Upper lobe of left lung (tissue), 6 donors: Measurements from ENCODE around the gene IL6R. TPM values are rescaled to one million over a fixed set of nuclear protein-coding genes. Genes with fewer than 3 reads are reported as not detected.

Experiments used
- ATAC-seq, 2 donors: fragments of 200-7000 bp; cut with Tn5 transposase; one replicate each; pipeline ENCODE4 v1.9.1; 2022; ENCODE audit warnings: mild to moderate bottlenecking in 2 of 2, moderate library complexity in 2 of 2; ENCODE audit not compliant: low FRiP score in 2 of 2
- DNase-seq, 2 donors: peaks; one replicate each; pipeline ENCODE4 v3.0.0-alpha.2; 2019 to 2020
- H3K27ac ChIP-seq, 4 donors: fragments of 200-600 bp; sonication (generic); one replicate each; pipeline ENCODE4 v1.5.1; 2016 to 2019
- H3K27me3 ChIP-seq, 4 donors: fragments of 200-600 bp; sonication (generic); one replicate each; pipeline ENCODE4 v1.5.1; 2017 to 2019
- H3K36me3 ChIP-seq, 4 donors: fragments of 200-600 bp; sonication (generic); one replicate each; pipeline ENCODE4 v1.5.1; 2016 to 2019
- H3K4me1 ChIP-seq, 4 donors: fragments of 200-600 bp; sonication (generic); one replicate each; pipeline ENCODE4 v1.5.1; 2018 to 2019
- H3K4me3 ChIP-seq, 4 donors: fragments of 200-600 bp; sonication (generic); one replicate each; pipeline ENCODE4 v1.5.1; 2017 to 2019; ENCODE audit warnings: mild to moderate bottlenecking in 2 of 4, moderate library complexity in 1 of 4
- H3K9me3 ChIP-seq, 4 donors: fragments of 200-600 bp; sonication (generic); one replicate each; pipeline ENCODE4 v1.5.1; 2018 to 2019
- CTCF ChIP-seq, 6 experiments: fragments of 450-650 bp in 4 of 6; fragments of 200-600 bp in 2 of 6; sonication (generic) in 2 of 6; IDR thresholded peaks; one replicate each; pipeline ENCODE4 v1.5.1; 2016 to 2019; ENCODE audit warnings: antibody characterized with exemption in 6 of 6
- EP300 ChIP-seq, 4 donors: sonication (generic); formaldehyde crosslinking; IDR thresholded peaks; one replicate each; pipeline ENCODE4 v1.5.1; 2017; ENCODE audit warnings: antibody characterized with exemption in 4 of 4, control low read depth in 2 of 4
- POLR2A ChIP-seq, 4 donors: fragments of 450-650 bp; IDR thresholded peaks; one replicate each; pipeline ENCODE4 v1.5.1; 2016 to 2017; ENCODE audit warnings: antibody characterized with exemption in 4 of 4, mild to moderate bottlenecking in 2 of 4
- POLR2AphosphoS5 ChIP-seq, 2 donors: sonication (generic); formaldehyde crosslinking; IDR thresholded peaks; one replicate each; pipeline ENCODE4 v1.5.1; 2017; ENCODE audit warnings: antibody characterized with exemption in 2 of 2
- WGBS, 2 donors: methylation state at CpG; one replicate each; pipeline ENCODE4 v1.1.5; 2017 to 2018; 5-methylcytosine and 5-hydroxymethylcytosine counted together
- total RNA-seq, 6 donors: library from RNA; depleted of rRNA in 4 of 6; stranded (reverse); fragments of >200 nt in 4 of 6; gene quantifications; one replicate each; pipeline versions ENCODE4 v1.1.0 to v1.2.1, GENCODE V29; 2016 to 2021
- donor health status: DM: no; HTN: no; CAD: no; lungs with moderate emphysema.
- donor health status: DM: no; HTN: yes; CAD: no; lungs with severe emphysema.

Gene IL6R
- total RNA-seq, 6 donors from 2014 or later: 59.6 to 126 (median 97.5) TPM

- no peak for ATAC-seq
- TF ChIP-seq CTCF (IDR thresholded peaks at IDR 0.05): no peak
- TF ChIP-seq EP300 (IDR thresholded peaks at IDR 0.05): no peak
- TF ChIP-seq POLR2AphosphoS5 (IDR thresholded peaks at IDR 0.05): no peak
- TF ChIP-seq POLR2A (IDR thresholded peaks at IDR 0.05): no peak
- no peaks in the 10 kb centered on the region for H3K9me3 ChIP-seq
- peak overlapping the region in 2 of 4 donors; percentile 18 to 76 for H3K27ac ChIP-seq
- H3K36me3 ChIP-seq: peaks cover 8 to 37% (median 22%) of the 10 kb centered on the region in 4 donors
- no peaks in the 10 kb centered on the region for H3K27me3 ChIP-seq
- 71 to 88% methylated on average over 8 of the region's 8 CpGs for WGBS, 2 donors
- peaks cover 5 to 36% (median 25%) of the 10 kb centered on the region in 4 donors for H3K4me1 ChIP-seq
- H3K4me3 ChIP-seq: no peak overlapping the region
- DNase-seq: no peak
Measured at GRCh38 chr1:154443274-154444013, 38.3 kb downstream of the IL6R start.

- peak overlapping the region in 2 of 4 donors; percentile 3 to 23 for H3K27ac ChIP-seq
- DNase-seq: no peak
- H3K27me3 ChIP-seq: no peaks in the 10 kb centered on the region
- H3K36me3 ChIP-seq: peaks cover 15 to 48% (median 28%) of the 10 kb centered on the region in 4 donors
- TF ChIP-seq CTCF (IDR thresholded peaks at IDR 0.05): no peak
- no peak for ATAC-seq
- WGBS, 2 donors: 59 to 72% methylated on average over 6 to 7 of the region's 7 CpGs
- no peak overlapping the region for H3K4me3 ChIP-seq
- peaks cover 5 to 25% (median 17%) of the 10 kb centered on the region in 4 donors for H3K4me1 ChIP-seq
- no peaks in the 10 kb centered on the region for H3K9me3 ChIP-seq
Measured at GRCh38 chr1:154445040-154445472, 39.9 kb downstream of the IL6R start.

- Histone ChIP-seq H3K27ac (peak overlapping the region in 1 of 4 donors; percentile 23), H3K27me3 (no peaks in the 10 kb centered on the region), H3K36me3 (peaks cover 15 to 60% (median 34%) of the 10 kb centered on the region in 4 donors), H3K4me1 (peaks cover 5 to 23% (median 12%) of the 10 kb centered on the region in 4 donors), H3K9me3 (no peaks in the 10 kb centered on the region), H3K4me3 (no peak overlapping the region)
- TF ChIP-seq POLR2AphosphoS5 (IDR thresholded peaks at IDR 0.05) (peak in 1 of 2 donors; percentile 59), POLR2A (IDR thresholded peaks at IDR 0.05) (no peak)
- WGBS, 2 donors: 72 to 84% methylated on average over 10 of the region's 10 CpGs
- DNase-seq (no peak), ATAC-seq (peak; percentile 60 to 74)
Measured at GRCh38 chr1:154446292-154446691, 41.1 kb downstream of the IL6R start.

GRCh38 chr1:154446789-154447188 lies 41.6 kb downstream of the IL6R start:
- WGBS, 2 donors: 83 to 93% methylated on average over 6 of the region's 6 CpGs
- no peak for DNase-seq
- Histone ChIP-seq H3K4me1 (peaks cover 5 to 20% (median 11%) of the 10 kb centered on the region in 4 donors), H3K27ac (no peak overlapping the region), H3K36me3 (peaks cover 15 to 65% (median 37%) of the 10 kb centered on the region in 4 donors), H3K4me3 (no peak overlapping the region), H3K9me3 (no peaks in the 10 kb centered on the region), H3K27me3 (no peaks in the 10 kb centered on the region)
- no peak for ATAC-seq
- TF ChIP-seq EP300 (IDR thresholded peaks at IDR 0.05) (no peak), POLR2A (IDR thresholded peaks at IDR 0.05) (no peak), CTCF (IDR thresholded peaks at IDR 0.05) (no peak), POLR2AphosphoS5 (IDR thresholded peaks at IDR 0.05) (no peak)

GRCh38 chr1:154448331-154448811 lies 43.2 kb downstream of the IL6R start:
- H3K27me3 ChIP-seq: no peaks in the 10 kb centered on the region
- H3K4me1 ChIP-seq: peaks cover 6 to 11% (median 9%) of the 10 kb centered on the region in 4 donors
- peaks cover 15 to 67% (median 42%) of the 10 kb centered on the region in 4 donors for H3K36me3 ChIP-seq
- TF ChIP-seq EP300 (IDR thresholded peaks at IDR 0.05) (no peak), CTCF (IDR thresholded peaks at IDR 0.05) (no peak), POLR2A (IDR thresholded peaks at IDR 0.05) (no peak), POLR2AphosphoS5 (IDR thresholded peaks at IDR 0.05) (no peak)
- WGBS, 2 donors: 81 to 82% methylated on average over 7 of the region's 7 CpGs
- H3K27ac ChIP-seq: no peak overlapping the region
- H3K9me3 ChIP-seq: no peaks in the 10 kb centered on the region
- peak in 1 of 2 donors; percentile 73 for ATAC-seq
- DNase-seq: no peak
- H3K4me3 ChIP-seq: no peak overlapping the region
